ENCODE measurements around the gene RALB. TPM values are rescaled to one million over a fixed set of nuclear protein-coding genes. Genes with fewer than 3 reads are reported as not detected.

The RALB gene
- total RNA-seq, 6 donors from 2014 or later, result 23.0 to 85.8 (median 46.5) TPM

GRCh38 chr2:120261387-120262006 is 8.8 kb downstream of the RALB start:
- Histone ChIP-seq H3K4me1 (peaks cover 37 to 74% (median 55%) of the 10 kb centered on the region in 4 donors), H3K4me3 (no peak overlapping the region), H3K27me3 (no peaks in the 10 kb centered on the region), H3K9me3 (peaks cover 0 to 7% (median 0%) of the 10 kb centered on the region in 4 donors), H3K27ac (no peak overlapping the region), H3K36me3 (no peaks in the 10 kb centered on the region)
- DNase-seq (no peak), ATAC-seq (ENCODE audit: low FRiP score in 2 of 2) (no peak)
- 68 to 75% methylated on average over 6 of the region's 6 CpGs for WGBS, 2 donors
- TF ChIP-seq EP300 (IDR thresholded peaks at IDR 0.05) (no peak), POLR2AphosphoS5 (IDR thresholded peaks at IDR 0.05) (no peak), POLR2A (IDR thresholded peaks at IDR 0.05) (no peak), CTCF (IDR thresholded peaks at IDR 0.05) (no peak)

GRCh38 chr2:120262150-120262549 is 9.5 kb downstream of the RALB start:
- no peak for TF ChIP-seq CTCF (IDR thresholded peaks at IDR 0.05)
- TF ChIP-seq POLR2AphosphoS5 (IDR thresholded peaks at IDR 0.05), result no peak
- TF ChIP-seq EP300 (IDR thresholded peaks at IDR 0.05), result no peak
- no peak for TF ChIP-seq POLR2A (IDR thresholded peaks at IDR 0.05)
- Histone ChIP-seq H3K4me1 (peaks cover 43 to 73% (median 57%) of the 10 kb centered on the region in 4 donors), H3K36me3 (no peaks in the 10 kb centered on the region), H3K4me3 (no peak overlapping the region), H3K27ac (peak overlapping the region in 3 of 4 donors; percentile 38 to 48 (median 40)), H3K27me3 (no peaks in the 10 kb centered on the region), H3K9me3 (peaks cover 0 to 7% (median 0%) of the 10 kb centered on the region in 4 donors)
- WGBS, 2 donors, result 50 to 66% methylated on average over 2 of the region's 2 CpGs
- ATAC-seq (ENCODE audit: low FRiP score in 2 of 2) (no peak), DNase-seq (no peak)

- ATAC-seq (ENCODE audit: low FRiP score in 2 of 2) (peak; percentile 52 to 57), DNase-seq (no peak)
- Histone ChIP-seq H3K4me1 (peaks cover 39 to 69% (median 52%) of the 10 kb centered on the region in 4 donors), H3K36me3 (no peaks in the 10 kb centered on the region), H3K9me3 (peaks cover 0 to 7% (median 0%) of the 10 kb centered on the region in 4 donors), H3K4me3 (no peak overlapping the region), H3K27me3 (no peaks in the 10 kb centered on the region), H3K27ac (peak overlapping the region in 3 of 4 donors; percentile 38 to 48 (median 40))
- no peak for TF ChIP-seq POLR2AphosphoS5 (IDR thresholded peaks at IDR 0.05)
- no peak for TF ChIP-seq CTCF (IDR thresholded peaks at IDR 0.05)
- TF ChIP-seq POLR2A (IDR thresholded peaks at IDR 0.05), result no peak
- no peak for TF ChIP-seq EP300 (IDR thresholded peaks at IDR 0.05)
- WGBS, 2 donors, result 68 to 73% methylated on average over 10 of the region's 10 CpGs
These were observed 10.2 kb downstream of the RALB start for GRCh38 chr2:120262761-120263428.

- H3K9me3 ChIP-seq, result peaks cover 0 to 5% (median 0%) of the 10 kb centered on the region in 4 donors
- H3K4me1 ChIP-seq, result peaks cover 41 to 72% (median 55%) of the 10 kb centered on the region in 4 donors
- ATAC-seq (ENCODE audit: low FRiP score in 2 of 2) (peak; percentile 63 to 71), DNase-seq (peak in 1 of 2 donors; percentile 49)
- peak overlapping the region; percentile 56 to 79 (median 64) for H3K27ac ChIP-seq
- H3K27me3 ChIP-seq, result no peaks in the 10 kb centered on the region
- WGBS, 2 donors, result 35 to 39% methylated on average over 12 of the region's 12 CpGs
- no peaks in the 10 kb centered on the region for H3K36me3 ChIP-seq
- TF ChIP-seq EP300 (IDR thresholded peaks at IDR 0.05), result no peak
- TF ChIP-seq CTCF (IDR thresholded peaks at IDR 0.05), result no peak
- TF ChIP-seq POLR2AphosphoS5 (IDR thresholded peaks at IDR 0.05), result peak in 1 of 2 donors; percentile 65
- TF ChIP-seq POLR2A (IDR thresholded peaks at IDR 0.05), result no peak
- H3K4me3 ChIP-seq, result no peak overlapping the region
These were observed 12.4 kb downstream of the RALB start for GRCh38 chr2:120265006-120265405.

Measured in upper lobe of left lung (tissue), 6 donors.